HepG2 (cell line): ENCODE measurements around the gene LENEP. TPM values are rescaled to one million over a fixed set of nuclear protein-coding genes. Genes with fewer than 3 reads are reported as not detected.
A peak's percentile ranks its signal among the peaks of the same experiment; 100 is the strongest.

ENCODE experiments used
- ATAC-seq: fragments of 200-7000 bp; cut with Tn5 transposase; 3 replicates; pipeline ENCODE4 v1.9.1; 2020; ENCODE audit warnings: mild to moderate bottlenecking, moderate library complexity
- BruUV-seq: library from RNA; stranded (reverse); fragments of 400-500 nt; replicated peaks from 2 replicates; lab custom pipeline; 2021; lab: Mats Ljungman, UMichigan
- CTCF ChIA-PET: fragments of 300-600 bp; formaldehyde crosslinking; extraction: SDS; loops from one replicate; lab custom pipeline; 2021; ENCODE audit warnings: low total read pairs, inconsistent platforms, low intra/inter-chr PET ratio; lab: Yijun Ruan, JAX
- POLR2A ChIA-PET: fragments of 350-600 bp; sonication (Branson Sonifier 250); formaldehyde crosslinking; loops from one replicate; lab custom pipeline; 2020; ENCODE audit warnings: antibody characterized with exemption, inconsistent platforms; lab: Yijun Ruan, JAX
- DNase-seq: peaks from one replicate; pipeline ENCODE4 v3.0.0-alpha.2; 2015; ENCODE audit warnings: low spot score
- FAIRE-seq: peaks from 3 replicates; lab custom pipeline; 2011; peaks lifted over from hg19 to GRCh38; lab: Jason Lieb, UNC
- H2AFZ ChIP-seq: one replicate; pipeline ENCODE4 v1.6.1; 2011; ENCODE audit warnings: low read length, inconsistent platforms
- H3K27ac ChIP-seq: fragments of 300-600 bp; 3 replicates; pipeline ENCODE4 v1.8.0; 2011; ENCODE audit warnings: mixed run types, mild to moderate bottlenecking, mixed read lengths, low read length, inconsistent platforms; ENCODE audit not compliant: insufficient read depth; ENCODE audit errors: extremely low read length
- H3K27me3 ChIP-seq, 2 experiments: fragments of 200-600 bp in 1 of 2; 2 replicates in 1 of 2; 3 replicates in 1 of 2; pipeline versions ENCODE4 v1.6.0 to v1.8.0; 2011; ENCODE audit warnings: low read length in 2 of 2, mild to moderate bottlenecking in 2 of 2, moderate library complexity in 2 of 2, inconsistent platforms in 1 of 2; ENCODE audit not compliant: insufficient read depth in 2 of 2, control insufficient read depth in 1 of 2
- H3K36me3 ChIP-seq, 2 experiments: fragments of 200-600 bp in 1 of 2; replicated peaks in 1 of 2; 2 replicates in 1 of 2; 3 replicates in 1 of 2; pipeline versions ENCODE4 v1.5.1 to v1.8.0; 2011; ENCODE audit warnings: low read length in 2 of 2, inconsistent platforms in 1 of 2; ENCODE audit not compliant: insufficient read depth in 2 of 2, control insufficient read depth in 1 of 2
- H3K4me1 ChIP-seq: 2 replicates; pipeline ENCODE4 v1.5.1; 2012; ENCODE audit warnings: low read length, inconsistent platforms; ENCODE audit not compliant: insufficient read depth
- H3K4me2 ChIP-seq: 2 replicates; pipeline ENCODE4 v1.6.0; 2011; ENCODE audit warnings: low read depth, low read length, inconsistent platforms
- H3K4me3 ChIP-seq, 3 experiments: fragments of 200-600 bp in 1 of 3; sonication (generic), shearing (Covaris generic) in 1 of 3; replicated peaks in 1 of 3; 2 replicates each; pipeline ENCODE4 v1.5.1; 2011 to 2016; ENCODE audit warnings: low read length in 3 of 3, inconsistent platforms in 2 of 3, low read depth in 2 of 3, mild to moderate bottlenecking in 2 of 3, control low read depth in 1 of 3, mixed read lengths in 1 of 3; ENCODE audit not compliant: insufficient read depth in 1 of 3
- H3K79me2 ChIP-seq: one replicate; pipeline ENCODE4 v1.6.1; 2011; ENCODE audit warnings: low read length, inconsistent platforms; ENCODE audit not compliant: insufficient read depth
- H3K9ac ChIP-seq: 2 replicates; pipeline ENCODE4 v1.6.0; 2011; ENCODE audit warnings: mild to moderate bottlenecking, low read depth, low read length, inconsistent platforms; ENCODE audit not compliant: insufficient read depth
- H3K9me3 ChIP-seq: 2 replicates; pipeline ENCODE4 v1.5.1; 2012; ENCODE audit warnings: mild to moderate bottlenecking, low read length
- H4K20me1 ChIP-seq: 2 replicates; pipeline ENCODE4 v1.6.0; 2011; ENCODE audit warnings: inconsistent platforms, mild to moderate bottlenecking, low read length, moderate library complexity; ENCODE audit not compliant: insufficient read depth
- ATF3 ChIP-seq: sonication (generic); formaldehyde crosslinking; IDR thresholded peaks from 2 replicates; pipeline ENCODE4 v1.4.0; 2020; ENCODE audit warnings: missing genetic modification reagents
- DPF2 ChIP-seq: sonication (generic); formaldehyde crosslinking; IDR thresholded peaks from 2 replicates; pipeline ENCODE4 v1.4.0; 2020; ENCODE audit warnings: mild to moderate bottlenecking, low read depth, missing genetic modification reagents, borderline replicate concordance
- HBP1 ChIP-seq: IDR thresholded peaks from 2 replicates; pipeline ENCODE4 v1.6.1; 2016; ENCODE audit warnings: low read depth, control low read depth
- KAT8 ChIP-seq: IDR thresholded peaks from 2 replicates; pipeline ENCODE4 v1.6.1; 2016; ENCODE audit warnings: missing genetic modification reagents, missing compliant biosample characterization
- KLF15 ChIP-seq: sonication (generic); formaldehyde crosslinking; IDR thresholded peaks from 2 replicates; pipeline ENCODE4 v1.8.1; 2023; ENCODE audit warnings: borderline replicate concordance, mild to moderate bottlenecking, inconsistent platforms, missing genetic modification reagents, mixed read lengths
- NAIF1 ChIP-seq: sonication (generic); formaldehyde crosslinking; IDR thresholded peaks from 2 replicates; pipeline ENCODE4 v1.5.0; 2020; ENCODE audit warnings: mild to moderate bottlenecking, missing genetic modification reagents, borderline replicate concordance
- NFYB ChIP-seq: sonication (generic); formaldehyde crosslinking; IDR thresholded peaks from 2 replicates; pipeline ENCODE4 v1.4.0; 2020; ENCODE audit warnings: missing genetic modification reagents
- RBAK ChIP-seq: sonication (generic); formaldehyde crosslinking; IDR thresholded peaks from 2 replicates; pipeline ENCODE4 v1.5.1; 2020; ENCODE audit warnings: mild to moderate bottlenecking, missing genetic modification reagents
- SMARCE1 ChIP-seq: fragments of 450-650 bp; IDR thresholded peaks from 2 replicates; pipeline ENCODE4 v1.6.1; 2017; ENCODE audit warnings: borderline replicate concordance
- ZNF205 ChIP-seq: IDR thresholded peaks from 2 replicates; pipeline ENCODE4 v1.6.1; 2018; ENCODE audit warnings: missing biosample characterization, missing genetic modification reagents
- ZNF331 ChIP-seq: sonication (generic); formaldehyde crosslinking; IDR thresholded peaks from 2 replicates; pipeline ENCODE4 v1.4.0; 2020; ENCODE audit warnings: missing genetic modification reagents
- ZNF629 ChIP-seq: sonication (generic); formaldehyde crosslinking; conservative IDR thresholded peaks from 2 replicates; pipeline ENCODE4 v1.5.0; 2020; ENCODE audit warnings: missing genetic modification reagents
- ZNF704 ChIP-seq: sonication (generic); formaldehyde crosslinking; IDR thresholded peaks from 2 replicates; pipeline ENCODE4 v1.8.1; 2023; ENCODE audit warnings: mild to moderate bottlenecking, inconsistent platforms, moderate library complexity, missing genetic modification reagents, borderline replicate concordance
- ZNF777 ChIP-seq: sonication (generic); formaldehyde crosslinking; IDR thresholded peaks from 2 replicates; pipeline ENCODE4 v1.4.0; 2020; ENCODE audit warnings: missing genetic modification reagents
- ZNF800 ChIP-seq: sonication (generic); formaldehyde crosslinking; IDR thresholded peaks from 2 replicates; pipeline ENCODE4 v1.4.0; 2020; ENCODE audit warnings: missing genetic modification reagents
- ZNF841 ChIP-seq: sonication (generic); formaldehyde crosslinking; IDR thresholded peaks from 2 replicates; pipeline ENCODE4 v1.8.1; 2023; ENCODE audit warnings: missing genetic modification reagents, borderline replicate concordance
- ZNF850 ChIP-seq: sonication (generic); formaldehyde crosslinking; conservative IDR thresholded peaks from 2 replicates; pipeline ENCODE4 v1.9.0; 2021; ENCODE audit warnings: mild to moderate bottlenecking, missing genetic modification reagents
- WGBS: methylation state at CpG from one replicate; pipeline ENCODE4 v1.1.6; 2017; ENCODE audit warnings: low lambda C conversion rate; 5-methylcytosine and 5-hydroxymethylcytosine counted together
- in situ Hi-C: cut with HindIII; loops from 2 replicates; pipeline ENCODE4 v1.10.0; 2017; ENCODE audit warnings: low pct_unique_long_range_greater_than_20kb; ENCODE audit not compliant: extremely low pct_ligation_motif_present
- intact Hi-C: fragments of 100-400 bp; cut with micrococcal nuclease; formaldehyde crosslinking; loops from one replicate; pipeline ENCODE4 v1.10.0; 2022; ENCODE audit not compliant: unreplicated experiment
- polyA plus RNA-seq, 8 experiments: library from polyadenylated mRNA; depleted of rRNA in 3 of 8; stranded (reverse) in 7 of 8; unstranded in 1 of 8; fragments of >200 nt; fragmentation: Illumina TruSeq in 4 of 8; extraction: Trizol in 4 of 8; gene quantifications; 2 replicates each; pipeline versions ENCODE4 v1.2.1 to v1.2.3, GENCODE V29; 2011 to 2016; ENCODE audit warnings: low read depth in 4 of 8, missing spikeins in 1 of 8, mixed read lengths in 1 of 8; ENCODE audit not compliant: insufficient read depth in 1 of 8
- total RNA-seq, 5 experiments: library from RNA; depleted of rRNA; stranded (reverse); fragments of >200 nt; fragmentation: Illumina TruSeq; extraction: Trizol; gene quantifications; 2 replicates each; pipeline ENCODE4 v1.2.3, GENCODE V29; 2016; ENCODE audit warnings: low read depth in 1 of 5

The LENEP gene
- total and polyA plus RNA-seq, 2 of the 13 experiments (the other 11 are each of a cell fraction or from before 2014, with no cell fraction given), result 0.29 TPM; not detected in 1

GRCh38 chr1:154982897-154983648 lies 10.3 kb upstream of the LENEP start, which contains the start of gene FLAD1:
Gene FLAD1, plus strand, starts transcription at chr1:154983344. Its CDS starts 351 bp downstream, at chr1:154983695.
- Histone ChIP-seq H3K27me3 (no peaks in the 10 kb centered on the region), H3K9me3 (no peaks in the 10 kb centered on the region), H3K4me3 (peak within 1 kb of the TSS; percentile 74 to 86 (median 76)), H3K4me1 (peaks cover 34% of the 10 kb centered on the region), H3K4me2 (peak within 1 kb of the TSS; percentile 90), H2AFZ (no peak within 1 kb of the TSS), H4K20me1 (no peaks in the 10 kb centered on the region), H3K27ac (peak within 1 kb of the TSS; percentile 64), H3K36me3 (peaks cover 3 to 15% of the 10 kb centered on the region in 2 experiments), H3K9ac (peak within 1 kb of the TSS; percentile 87), H3K79me2 (peaks cover 30% of the 10 kb centered on the region)
- FAIRE-seq (peak; percentile 95), DNase-seq (peak; percentile 99), ATAC-seq (peak; percentile 99)
- in situ Hi-C loops (loop anchor here (5.0 kb wide), 1 partner anchor 79 kb away; the partner anchor contains the start of gene EFNA4), intact Hi-C loops (no loop called here)
- ChIA-PET POLR2A (interaction anchor here (0.7 to 2.9 kb wide), 11 partner anchors 10 to 68 kb away, joined by 3 to 78 read pairs (median 5); partner anchors contain the start of genes ADAM15, CKS1B, LENEP and PBXIP1), CTCF (interaction anchor here (0.9 kb wide), 1 partner anchor 34 kb away, joined by 5 read pairs; no protein-coding TSS in a partner anchor)
- BruUV-seq, result no TSS peak
- WGBS, result 2% methylated on average over 14 of the region's 26 CpGs
- TF ChIP-seq ZNF800 (CRISPR knock-in tag) (no peak), ZNF205 (CRISPR knock-in tag) (peak; percentile 38; the same call in 1 of the 2 replicates), NFYB (CRISPR knock-in tag) (peak; percentile 100), DPF2 (CRISPR knock-in tag) (no peak), KAT8 (CRISPR knock-in tag) (peak; percentile 93), ATF3 (CRISPR knock-in tag) (no peak), KLF15 (CRISPR knock-in tag) (no peak), ZNF629 (CRISPR knock-in tag) (no peak), RBAK (no peak), NAIF1 (CRISPR knock-in tag) (no peak), SMARCE1 (no peak), ZNF777 (CRISPR knock-in tag) (0 out of 2 replicates have a peak, but pooled peaks have one; percentile 28), ZNF331 (CRISPR knock-in tag) (peak; percentile 26; the same call in 1 of the 2 replicates), ZNF841 (CRISPR knock-in tag) (no peak), HBP1 (peak; percentile 57; the same call in 1 of the 2 replicates), ZNF850 (CRISPR knock-in tag) (no peak), ZNF704 (CRISPR knock-in tag) (no peak)
